H9 (cell line): ENCODE measurements around the gene ZNF350. TPM values are rescaled to one million over a fixed set of nuclear protein-coding genes. Genes with fewer than 3 reads are reported as not detected.
"Not testable (repeated sequence)": the region's sequence is repeated elsewhere in the genome, so short reads cannot be mapped to it uniquely, and the experiment has no call there.

ENCODE experiments used
- DNase-seq: peaks from one replicate; pipeline ENCODE4 v3.0.0-alpha.2; 2017
- H2AFZ ChIP-seq: one replicate; pipeline ENCODE4 v1.6.1; 2013; ENCODE audit warnings: mild to moderate bottlenecking, low read length, control low read depth, moderate library complexity
- H2AK5ac ChIP-seq: 2 replicates; pipeline ENCODE4 v1.6.1; 2013; ENCODE audit warnings: low read length, control low read depth, mixed read lengths; ENCODE audit not compliant: insufficient read length
- H2BK120ac ChIP-seq: one replicate; pipeline ENCODE4 v1.6.1; 2013; ENCODE audit warnings: low read depth, mild to moderate bottlenecking, low read length, control low read depth, inconsistent platforms; ENCODE audit not compliant: poor library complexity, severe bottlenecking
- H2BK12ac ChIP-seq: 2 replicates; pipeline ENCODE4 v1.6.1; 2013; ENCODE audit warnings: low read length, control low read depth, mixed read lengths, low read depth; ENCODE audit not compliant: insufficient read length
- H2BK15ac ChIP-seq: 2 replicates; pipeline ENCODE4 v1.6.1; 2013; ENCODE audit warnings: low read depth, low read length, control low read depth
- H2BK20ac ChIP-seq: one replicate; pipeline ENCODE4 v1.6.1; 2013; ENCODE audit warnings: low read depth, mild to moderate bottlenecking, low read length, control low read depth, inconsistent platforms; ENCODE audit not compliant: poor library complexity, severe bottlenecking
- H2BK5ac ChIP-seq: 2 replicates; pipeline ENCODE4 v1.6.1; 2013; ENCODE audit warnings: low read length, control low read depth, mixed read lengths; ENCODE audit not compliant: insufficient read length
- H3K14ac ChIP-seq: 2 replicates; pipeline ENCODE4 v1.6.1; 2013; ENCODE audit warnings: low read length, control low read depth; ENCODE audit not compliant: insufficient read depth
- H3K18ac ChIP-seq: 2 replicates; pipeline ENCODE4 v1.6.1; 2013; ENCODE audit warnings: low read depth, mild to moderate bottlenecking, mixed read lengths, low read length, control low read depth; ENCODE audit not compliant: insufficient read length
- H3K23ac ChIP-seq: 2 replicates; pipeline ENCODE4 v1.6.1; 2013; ENCODE audit warnings: low read length, control low read depth, mixed read lengths, low read depth; ENCODE audit not compliant: insufficient read length
- H3K23me2 ChIP-seq: 2 replicates; pipeline ENCODE4 v1.6.1; 2013; ENCODE audit warnings: low read depth, mild to moderate bottlenecking, mixed read lengths, low read length, control low read depth; ENCODE audit not compliant: insufficient read length, poor library complexity, severe bottlenecking
- H3K27ac ChIP-seq: 2 replicates; pipeline ENCODE4 v1.5.1; 2013; ENCODE audit warnings: low read length, control low read depth, mixed read lengths, low read depth; ENCODE audit not compliant: insufficient read length
- H3K27me3 ChIP-seq: 2 replicates; pipeline ENCODE4 v1.6.1; 2013; ENCODE audit warnings: low read length, control low read depth, inconsistent platforms; ENCODE audit not compliant: insufficient read depth
- H3K4ac ChIP-seq: 2 replicates; pipeline ENCODE4 v1.6.1; 2013; ENCODE audit warnings: low read depth, mild to moderate bottlenecking, control low read depth, inconsistent platforms, low read length, moderate library complexity
- H3K4me1 ChIP-seq: 2 replicates; pipeline ENCODE4 v1.6.1; 2013; ENCODE audit warnings: low read length, control low read depth, inconsistent platforms; ENCODE audit not compliant: insufficient read depth
- H3K4me2 ChIP-seq: 2 replicates; pipeline ENCODE4 v1.6.1; 2013; ENCODE audit warnings: low read length, control low read depth, mixed read lengths; ENCODE audit not compliant: insufficient read length, insufficient read depth
- H3K56ac ChIP-seq: 2 replicates; pipeline ENCODE4 v1.6.1; 2013; ENCODE audit warnings: low read depth, mild to moderate bottlenecking, mixed read lengths, low read length, control low read depth; ENCODE audit not compliant: insufficient read length
- H3K79me1 ChIP-seq: 2 replicates; pipeline ENCODE4 v1.6.1; 2013; ENCODE audit warnings: low read depth, mild to moderate bottlenecking, moderate library complexity, low read length, control low read depth, inconsistent platforms; ENCODE audit not compliant: insufficient read depth, poor library complexity, severe bottlenecking
- H3K79me2 ChIP-seq: 2 replicates; pipeline ENCODE4 v1.6.1; 2013; ENCODE audit warnings: low read length, control low read depth, inconsistent platforms; ENCODE audit not compliant: insufficient read depth
- H3K9ac ChIP-seq: 2 replicates; pipeline ENCODE4 v1.6.1; 2013; ENCODE audit warnings: low read length, control low read depth, mixed read lengths; ENCODE audit not compliant: insufficient read length; ENCODE audit errors: extremely low read depth
- H3K9me3 ChIP-seq: one replicate; pipeline ENCODE4 v1.6.1; 2013; ENCODE audit warnings: low read depth, low read length, inconsistent platforms; ENCODE audit not compliant: control insufficient read depth
- H3T11ph ChIP-seq: one replicate; pipeline ENCODE4 v1.6.1; 2013; ENCODE audit warnings: mild to moderate bottlenecking, low read length, control low read depth, inconsistent platforms
- H4K20me1 ChIP-seq: one replicate; pipeline ENCODE4 v1.6.1; 2013; ENCODE audit not compliant: control insufficient read depth, insufficient read length, insufficient read depth
- H4K5ac ChIP-seq: 2 replicates; pipeline ENCODE4 v1.6.1; 2013; ENCODE audit warnings: low read depth, mild to moderate bottlenecking, mixed read lengths, low read length, control low read depth; ENCODE audit not compliant: insufficient read length
- H4K8ac ChIP-seq: replicated peaks from 2 replicates; pipeline ENCODE4 v1.6.1; 2013; ENCODE audit warnings: low read length, control low read depth, mixed read lengths, low read depth; ENCODE audit not compliant: insufficient read length
- H4K91ac ChIP-seq: 2 replicates; pipeline ENCODE4 v1.6.1; 2013; ENCODE audit warnings: low read depth, mild to moderate bottlenecking, moderate library complexity, mixed read lengths, low read length, control low read depth; ENCODE audit not compliant: insufficient read length
- H3K27ac Mint-ChIP-seq, 3 experiments: 2 replicates in 2 of 3; 3 replicates in 1 of 3; pipeline ENCODE4 v1.8.0; 2020 to 2021; ENCODE audit warnings: mixed read lengths in 3 of 3, mild to moderate bottlenecking in 1 of 3, moderate library complexity in 1 of 3
- H3K27me3 Mint-ChIP-seq: 2 replicates; pipeline ENCODE4 v1.8.0; 2021; ENCODE audit warnings: low read depth, mild to moderate bottlenecking, moderate library complexity, mixed read lengths
- H3K36me3 Mint-ChIP-seq, 3 experiments: 2 replicates in 2 of 3; 3 replicates in 1 of 3; pipeline ENCODE4 v1.8.0; 2020 to 2021; ENCODE audit warnings: low read depth in 3 of 3, mixed read lengths in 3 of 3; ENCODE audit not compliant: insufficient read depth in 1 of 3
- H3K4me1 Mint-ChIP-seq, 2 experiments: 2 replicates each; pipeline ENCODE4 v1.8.0; 2020; ENCODE audit warnings: mixed read lengths in 2 of 2
- H3K4me3 Mint-ChIP-seq, 2 experiments: 2 replicates in 1 of 2; 3 replicates in 1 of 2; pipeline ENCODE4 v1.8.0; 2020 to 2021; ENCODE audit warnings: mild to moderate bottlenecking in 2 of 2, mixed read lengths in 2 of 2, moderate library complexity in 1 of 2
- H3K9me3 Mint-ChIP-seq, 2 experiments: 2 replicates in 1 of 2; 3 replicates in 1 of 2; pipeline ENCODE4 v1.8.0; 2020; ENCODE audit warnings: mild to moderate bottlenecking in 2 of 2, mixed read lengths in 2 of 2, moderate library complexity in 1 of 2
- WGBS: extraction: QIAGEN DNeasy Blood & Tissue Kit; methylation state at CpG from one replicate; pipeline ENCODE4 v1.1.7; 2013; ENCODE audit warnings: missing lambda C conversion rate, low lambda C conversion rate, mixed read lengths; ENCODE audit not compliant: insufficient read length; ENCODE audit errors: extremely low coverage; 5-methylcytosine and 5-hydroxymethylcytosine counted together
- total RNA-seq: library from RNA; stranded (reverse); gene quantifications from 2 replicates; pipeline ENCODE4 v1.2.1, GENCODE V29; 2021
- TF ChIP-seq, protein P1 (sequence below): fragments of 200-600 bp; sonication (generic); conservative IDR thresholded peaks from 3 replicates; pipeline ENCODE4 v1.8.0; 2021; ENCODE audit warnings: antibody characterized with exemption, mild to moderate bottlenecking

Gene ZNF350
- total RNA-seq, 1 experiment from 2014 or later, result 12.9 TPM

DNA sequence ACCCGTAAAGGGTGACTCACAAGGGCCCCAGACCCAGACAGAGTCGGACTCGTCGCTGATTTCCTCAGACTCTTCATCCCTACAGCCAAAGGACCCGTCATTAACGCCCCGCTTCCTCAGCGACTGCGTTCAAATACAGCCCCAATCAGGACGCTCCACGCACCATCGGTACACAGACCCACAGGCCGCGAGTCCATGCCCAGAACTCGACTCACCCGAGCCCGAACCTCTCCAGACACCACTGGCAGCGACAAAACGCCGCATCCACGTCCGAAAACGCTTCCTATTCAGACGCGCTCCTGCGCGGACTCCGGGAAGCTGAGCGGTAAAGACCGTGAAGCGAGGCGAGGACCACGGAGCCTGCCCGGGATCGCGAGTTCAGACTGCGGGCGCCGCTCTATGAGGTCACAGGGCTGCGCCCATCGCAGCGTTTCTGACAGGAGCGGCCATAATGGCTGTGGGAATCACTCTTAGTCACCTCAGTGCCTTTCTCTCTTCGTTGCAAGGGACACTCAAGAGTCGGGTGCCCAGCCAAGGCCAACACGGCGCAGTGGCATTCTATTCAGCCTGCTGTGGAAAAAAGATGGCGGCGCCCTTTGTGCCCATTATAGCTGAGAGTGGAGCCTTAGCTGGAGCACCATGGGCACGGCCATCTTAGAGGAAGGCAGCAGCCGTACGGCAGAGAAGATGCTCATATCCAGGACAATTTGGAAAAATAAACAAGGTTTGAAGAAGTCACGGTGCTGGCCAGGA lies 41.6 kb upstream of the ZNF350 start, which contains the start of gene ZNF614:
ZNF614 (minus strand) TSS at position 353 of the 753 bp plus-strand sequence. CDS start 2,634 bp downstream, outside the sequence.
- Histone ChIP-seq H2BK20ac (no peak within 1 kb of the TSS), H2BK12ac (no peak within 1 kb of the TSS), H2AFZ (peak within 1 kb of the TSS; percentile 76), H3K23ac (no peak within 1 kb of the TSS), H3K79me1 (no peaks in the 10 kb centered on the region), H2BK5ac (peak within 1 kb of the TSS; percentile 4), H3K27ac (peak within 1 kb of the TSS; percentile 37), H4K8ac (no peak within 1 kb of the TSS), H3K79me2 (peaks cover 5% of the 10 kb centered on the region; the same call in 1 of the 2 replicates), H2BK15ac (no peak within 1 kb of the TSS), H2AK5ac (no peak within 1 kb of the TSS), H2BK120ac (no peak within 1 kb of the TSS), H3K14ac (peak within 1 kb of the TSS; percentile 83), H3K9ac (peak within 1 kb of the TSS; percentile 95), H4K5ac (no peak within 1 kb of the TSS), H3K18ac (peak within 1 kb of the TSS; percentile 85), H3K23me2 (no peaks in the 10 kb centered on the region), H3T11ph (no peak within 1 kb of the TSS), H3K27me3 (no peaks in the 10 kb centered on the region), H4K20me1 (no peaks in the 10 kb centered on the region), H3K4me1 (no peaks in the 10 kb centered on the region), H3K56ac (no peak within 1 kb of the TSS), H3K4me2 (peak within 1 kb of the TSS; percentile 57), H4K91ac (no peak within 1 kb of the TSS), H3K4ac (no peak within 1 kb of the TSS), H3K9me3 (peaks cover 5% of the 10 kb centered on the region)
- peak; percentile 86 for DNase-seq
- Mint-ChIP-seq H3K4me3 (peak within 1 kb of the TSS; percentile 98 to 99), H3K9me3 (peaks cover 25 to 50% of the 10 kb centered on the region in 2 experiments), H3K27ac (peak within 1 kb of the TSS; percentile 97 to 99 (median 99)), H3K4me1 (peaks cover 15% of the 10 kb centered on the region in 2 experiments), H3K36me3 (peaks cover 51 to 76% (median 53%) of the 10 kb centered on the region in 3 experiments), H3K27me3 (peaks cover 4% of the 10 kb centered on the region; the same call in 1 of the 2 replicates)
- TF ChIP-seq, protein P1, sequence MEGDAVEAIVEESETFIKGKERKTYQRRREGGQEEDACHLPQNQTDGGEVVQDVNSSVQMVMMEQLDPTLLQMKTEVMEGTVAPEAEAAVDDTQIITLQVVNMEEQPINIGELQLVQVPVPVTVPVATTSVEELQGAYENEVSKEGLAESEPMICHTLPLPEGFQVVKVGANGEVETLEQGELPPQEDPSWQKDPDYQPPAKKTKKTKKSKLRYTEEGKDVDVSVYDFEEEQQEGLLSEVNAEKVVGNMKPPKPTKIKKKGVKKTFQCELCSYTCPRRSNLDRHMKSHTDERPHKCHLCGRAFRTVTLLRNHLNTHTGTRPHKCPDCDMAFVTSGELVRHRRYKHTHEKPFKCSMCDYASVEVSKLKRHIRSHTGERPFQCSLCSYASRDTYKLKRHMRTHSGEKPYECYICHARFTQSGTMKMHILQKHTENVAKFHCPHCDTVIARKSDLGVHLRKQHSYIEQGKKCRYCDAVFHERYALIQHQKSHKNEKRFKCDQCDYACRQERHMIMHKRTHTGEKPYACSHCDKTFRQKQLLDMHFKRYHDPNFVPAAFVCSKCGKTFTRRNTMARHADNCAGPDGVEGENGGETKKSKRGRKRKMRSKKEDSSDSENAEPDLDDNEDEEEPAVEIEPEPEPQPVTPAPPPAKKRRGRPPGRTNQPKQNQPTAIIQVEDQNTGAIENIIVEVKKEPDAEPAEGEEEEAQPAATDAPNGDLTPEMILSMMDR, result no peak
- WGBS, result no CpG with 5 or more reads among the region's 53 CpGs

DNA sequence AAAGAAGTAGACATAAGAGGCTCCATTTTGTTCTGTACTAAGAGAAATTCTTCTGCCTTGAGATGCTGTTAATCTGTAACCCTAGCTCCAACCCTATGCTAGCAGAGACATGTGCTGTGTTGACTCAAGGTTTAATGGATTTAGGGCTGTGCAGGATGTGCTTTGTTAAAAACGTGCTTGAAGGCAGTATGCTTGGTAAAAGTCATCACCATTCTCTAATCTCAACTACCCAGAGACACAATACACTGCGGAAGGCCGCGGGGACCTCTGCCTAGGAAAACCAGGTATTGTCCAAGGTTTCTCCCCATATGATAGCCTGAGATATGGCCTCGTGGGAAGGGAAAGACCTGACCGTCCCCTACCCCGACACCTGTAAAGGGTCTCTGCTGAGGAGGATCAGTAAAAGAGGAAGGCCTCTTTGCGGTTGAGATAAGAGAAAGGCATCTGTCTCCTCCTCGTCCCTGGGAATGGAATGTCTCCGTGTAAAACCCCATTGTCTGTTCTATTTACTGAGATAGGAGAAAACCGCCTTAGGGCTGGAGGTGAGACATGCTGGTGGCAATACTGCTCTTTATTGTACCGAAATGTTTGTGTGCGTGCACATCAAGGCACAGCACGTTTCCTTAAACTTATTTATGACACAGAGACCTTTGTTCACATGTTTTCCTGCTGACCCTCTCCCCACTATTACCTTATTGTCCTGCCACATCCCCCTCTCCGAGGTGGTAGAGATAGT lies 39.8 kb upstream of the ZNF350 start:
- not testable (repeated sequence) for H2BK15ac ChIP-seq, H3K56ac ChIP-seq, H2BK5ac ChIP-seq, H3K14ac ChIP-seq, H2AK5ac ChIP-seq, H3K4me1 ChIP-seq, H3K4me2 ChIP-seq, H3T11ph ChIP-seq, H3K79me2 ChIP-seq, H2BK20ac ChIP-seq, H2BK120ac ChIP-seq, H3K23ac ChIP-seq, H4K20me1 ChIP-seq, H3K27ac ChIP-seq, H4K8ac ChIP-seq, H3K27me3 ChIP-seq, H2BK12ac ChIP-seq, H3K4ac ChIP-seq, H3K9ac ChIP-seq, H4K5ac ChIP-seq, H3K23me2 ChIP-seq, H3K79me1 ChIP-seq, DNase-seq, H3K9me3 ChIP-seq, H3K27me3 Mint-ChIP-seq, H3K18ac ChIP-seq, H2AFZ ChIP-seq, H4K91ac ChIP-seq
- Mint-ChIP-seq H3K4me3 (peak overlapping the region; percentile 98 to 99; a peak in 4 of 5 replicates), H3K4me1 (peaks cover 15% of the 10 kb centered on the region in 2 experiments), H3K9me3 (peaks cover 17 to 41% of the 10 kb centered on the region in 2 experiments; a peak in 4 of 5 replicates), H3K36me3 (peaks cover 57 to 73% (median 60%) of the 10 kb centered on the region in 3 experiments), H3K27ac (peak overlapping the region in 1 of 3 experiments; percentile 59; a peak in 2 of 7 replicates)
- WGBS, result no CpG with 5 or more reads among the region's 15 CpGs
